HG03025 (cell line): Measurements from ENCODE around the gene CLEC4F.
"Not testable (repeated sequence)": the region's sequence is repeated elsewhere in the genome, so short reads cannot be mapped to it uniquely, and the experiment has no call there.

Source experiments
- ATAC-seq: cut with Tn5 transposase; IDR thresholded peaks from one replicate; pipeline ENCODE4 v1.9.1; 2021; ENCODE audit warnings: mild to moderate bottlenecking, moderate library complexity; ENCODE audit not compliant: unreplicated experiment, low FRiP score

The CLEC4F gene

GRCh38 chr2:70828115-70828514, 7.7 kb upstream of the CLEC4F start:
- no peak for ATAC-seq

GRCh38 chr2:70827388-70827787, 7.0 kb upstream of the CLEC4F start:
- no peak for ATAC-seq

- ATAC-seq, result no peak
Measured at GRCh38 chr2:70826696-70827350, 6.4 kb upstream of the CLEC4F start.

GRCh38 chr2:70823249-70823648, 2.9 kb upstream of the CLEC4F start:
- no peak for ATAC-seq

- no peak for ATAC-seq
Measured at GRCh38 chr2:70822843-70823242, 2.4 kb upstream of the CLEC4F start.

GRCh38 chr2:70817284-70817954, 3.0 kb downstream of the CLEC4F start:
- no peak for ATAC-seq

- no peak for ATAC-seq
Measured at GRCh38 chr2:70816726-70817125, 3.7 kb downstream of the CLEC4F start.

- ATAC-seq, result no peak
Measured at GRCh38 chr2:70808983-70809958, 11.1 kb downstream of the CLEC4F start.

- no peak for ATAC-seq
Measured at GRCh38 chr2:70807828-70808118, 12.6 kb downstream of the CLEC4F start.

GRCh38 chr2:70807102-70807827, 13.1 kb downstream of the CLEC4F start:
- ATAC-seq, result no peak

GRCh38 chr2:70806620-70807019, 13.8 kb downstream of the CLEC4F start:
- ATAC-seq, result no peak

- ATAC-seq, result no peak
Measured at GRCh38 chr2:70806013-70806412, 14.4 kb downstream of the CLEC4F start.

GRCh38 chr2:70801607-70802263, 18.7 kb downstream of the CLEC4F start:
- no peak for ATAC-seq

GRCh38 chr2:70799706-70800105, 20.7 kb downstream of the CLEC4F start:
- no peak for ATAC-seq

GRCh38 chr2:70797996-70798395, 22.4 kb downstream of the CLEC4F start:
- not testable (repeated sequence) for ATAC-seq

- no peak for ATAC-seq
Measured at GRCh38 chr2:70797506-70797905, 22.9 kb downstream of the CLEC4F start.

- ATAC-seq, result no peak
Measured at GRCh38 chr2:70796262-70796661, 24.1 kb downstream of the CLEC4F start.

GRCh38 chr2:70795164-70795995, 25.0 kb downstream of the CLEC4F start:
- no peak for ATAC-seq

GRCh38 chr2:70793450-70793849, 26.9 kb downstream of the CLEC4F start:
- no peak for ATAC-seq
